HL-60 (cell line): Measurements from ENCODE around the gene UBE2J2.
A peak's percentile ranks its signal among the peaks of the same experiment; 100 is the strongest.

Experiments used
- GABPA ChIP-seq: IDR thresholded peaks from 2 replicates; pipeline ENCODE4 v1.6.1; 2012; ENCODE audit warnings: low read depth
- POLR2AphosphoS5 ChIP-seq: IDR thresholded peaks from 2 replicates; pipeline ENCODE4 v1.6.1; 2012; ENCODE audit warnings: low read depth
- SPI1 ChIP-seq: IDR thresholded peaks from 2 replicates; pipeline ENCODE4 v1.6.1; 2012; ENCODE audit warnings: low read depth, mild to moderate bottlenecking, borderline replicate concordance
- TF ChIP-seq, protein P1 (sequence below): IDR thresholded peaks from one replicate; pipeline ENCODE4 v1.5.1; 2011; ENCODE audit warnings: low read length, control low read depth, inconsistent platforms; ENCODE audit not compliant: insufficient read depth
- TF ChIP-seq, protein P2 (sequence below): IDR thresholded peaks from 2 replicates; pipeline ENCODE4 v1.6.1; 2012; ENCODE audit warnings: low read depth; ENCODE audit not compliant: insufficient replicate concordance

DNA sequence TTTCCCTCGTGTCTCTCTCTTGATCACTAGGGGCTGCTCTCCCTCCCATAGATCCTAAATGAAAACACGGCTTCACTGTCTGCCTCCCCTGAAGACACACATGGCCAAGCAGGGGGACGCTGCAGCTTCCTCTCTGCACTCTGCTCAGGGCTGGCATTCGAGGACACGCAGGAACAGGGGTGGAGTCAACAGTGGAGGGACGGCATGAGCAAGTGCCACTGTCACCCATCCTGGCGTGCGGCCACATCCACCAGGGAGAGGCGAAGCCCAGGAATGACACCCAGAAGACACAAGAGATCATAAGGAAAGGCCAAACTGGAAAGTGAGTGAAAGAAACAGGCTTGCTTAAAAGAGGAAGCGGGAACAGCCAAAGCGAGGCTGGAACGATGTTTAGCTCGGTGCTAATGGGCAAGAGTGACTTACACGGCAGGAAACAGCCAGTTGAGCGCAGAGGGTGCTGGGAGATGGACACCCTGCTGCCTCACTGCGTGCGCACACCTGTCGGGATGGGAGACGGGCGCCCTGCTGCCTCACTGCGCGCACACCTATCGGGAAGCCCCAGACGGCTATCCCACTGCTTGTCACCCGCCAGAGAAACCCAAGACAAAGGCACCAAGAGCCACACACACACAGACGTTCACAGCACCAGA lies 13.6 kb downstream of the UBE2J2 start:
- TF ChIP-seq, protein P1, sequence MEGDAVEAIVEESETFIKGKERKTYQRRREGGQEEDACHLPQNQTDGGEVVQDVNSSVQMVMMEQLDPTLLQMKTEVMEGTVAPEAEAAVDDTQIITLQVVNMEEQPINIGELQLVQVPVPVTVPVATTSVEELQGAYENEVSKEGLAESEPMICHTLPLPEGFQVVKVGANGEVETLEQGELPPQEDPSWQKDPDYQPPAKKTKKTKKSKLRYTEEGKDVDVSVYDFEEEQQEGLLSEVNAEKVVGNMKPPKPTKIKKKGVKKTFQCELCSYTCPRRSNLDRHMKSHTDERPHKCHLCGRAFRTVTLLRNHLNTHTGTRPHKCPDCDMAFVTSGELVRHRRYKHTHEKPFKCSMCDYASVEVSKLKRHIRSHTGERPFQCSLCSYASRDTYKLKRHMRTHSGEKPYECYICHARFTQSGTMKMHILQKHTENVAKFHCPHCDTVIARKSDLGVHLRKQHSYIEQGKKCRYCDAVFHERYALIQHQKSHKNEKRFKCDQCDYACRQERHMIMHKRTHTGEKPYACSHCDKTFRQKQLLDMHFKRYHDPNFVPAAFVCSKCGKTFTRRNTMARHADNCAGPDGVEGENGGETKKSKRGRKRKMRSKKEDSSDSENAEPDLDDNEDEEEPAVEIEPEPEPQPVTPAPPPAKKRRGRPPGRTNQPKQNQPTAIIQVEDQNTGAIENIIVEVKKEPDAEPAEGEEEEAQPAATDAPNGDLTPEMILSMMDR, result no peak
- TF ChIP-seq, protein P2, sequence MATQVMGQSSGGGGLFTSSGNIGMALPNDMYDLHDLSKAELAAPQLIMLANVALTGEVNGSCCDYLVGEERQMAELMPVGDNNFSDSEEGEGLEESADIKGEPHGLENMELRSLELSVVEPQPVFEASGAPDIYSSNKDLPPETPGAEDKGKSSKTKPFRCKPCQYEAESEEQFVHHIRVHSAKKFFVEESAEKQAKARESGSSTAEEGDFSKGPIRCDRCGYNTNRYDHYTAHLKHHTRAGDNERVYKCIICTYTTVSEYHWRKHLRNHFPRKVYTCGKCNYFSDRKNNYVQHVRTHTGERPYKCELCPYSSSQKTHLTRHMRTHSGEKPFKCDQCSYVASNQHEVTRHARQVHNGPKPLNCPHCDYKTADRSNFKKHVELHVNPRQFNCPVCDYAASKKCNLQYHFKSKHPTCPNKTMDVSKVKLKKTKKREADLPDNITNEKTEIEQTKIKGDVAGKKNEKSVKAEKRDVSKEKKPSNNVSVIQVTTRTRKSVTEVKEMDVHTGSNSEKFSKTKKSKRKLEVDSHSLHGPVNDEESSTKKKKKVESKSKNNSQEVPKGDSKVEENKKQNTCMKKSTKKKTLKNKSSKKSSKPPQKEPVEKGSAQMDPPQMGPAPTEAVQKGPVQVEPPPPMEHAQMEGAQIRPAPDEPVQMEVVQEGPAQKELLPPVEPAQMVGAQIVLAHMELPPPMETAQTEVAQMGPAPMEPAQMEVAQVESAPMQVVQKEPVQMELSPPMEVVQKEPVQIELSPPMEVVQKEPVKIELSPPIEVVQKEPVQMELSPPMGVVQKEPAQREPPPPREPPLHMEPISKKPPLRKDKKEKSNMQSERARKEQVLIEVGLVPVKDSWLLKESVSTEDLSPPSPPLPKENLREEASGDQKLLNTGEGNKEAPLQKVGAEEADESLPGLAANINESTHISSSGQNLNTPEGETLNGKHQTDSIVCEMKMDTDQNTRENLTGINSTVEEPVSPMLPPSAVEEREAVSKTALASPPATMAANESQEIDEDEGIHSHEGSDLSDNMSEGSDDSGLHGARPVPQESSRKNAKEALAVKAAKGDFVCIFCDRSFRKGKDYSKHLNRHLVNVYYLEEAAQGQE, result no peak
- TF ChIP-seq POLR2AphosphoS5 (no peak), GABPA (no peak), SPI1 (peak; percentile 95)
